Panc1 (cell line): ENCODE measurements around the gene TTLL11.

Experiments used
- CTCF ChIP-seq: fragments of 450-650 bp; IDR thresholded peaks from 2 replicates; pipeline ENCODE4 v1.5.1; 2017; ENCODE audit warnings: mild to moderate bottlenecking
- POLR2AphosphoS5 ChIP-seq: IDR thresholded peaks from 2 replicates; pipeline ENCODE4 v1.6.1; 2012; ENCODE audit warnings: mild to moderate bottlenecking, low read depth, low read length, moderate library complexity
- REST ChIP-seq, 2 experiments: IDR thresholded peaks; 2 replicates each; pipeline ENCODE4 v1.6.1; 2011 to 2012; ENCODE audit warnings: low read depth in 2 of 2, control low read depth in 1 of 2, low read length in 1 of 2, mild to moderate bottlenecking in 1 of 2, moderate library complexity in 1 of 2; ENCODE audit not compliant: insufficient read depth in 1 of 2
- SIN3A ChIP-seq: IDR thresholded peaks from 2 replicates; pipeline ENCODE4 v1.6.1; 2012; ENCODE audit warnings: low read depth, mild to moderate bottlenecking, low read length, moderate library complexity, borderline replicate concordance; ENCODE audit not compliant: insufficient read depth

GRCh38 chr9:121816845-121817450 is 276.2 kb downstream of the TTLL11 start:
- TF ChIP-seq CTCF (no peak), POLR2AphosphoS5 (no peak), REST (IDR thresholded peaks at IDR 0.05; ENCODE audit: insufficient read depth in 1 of 2, low read depth in 2 of 2, low read length in 1 of 2) (no peak), SIN3A (no peak)
